Duodenal mucosa (tissue), 2 donors: ENCODE results near the gene SRD5A1.

Experiments
- H3K27ac ChIP-seq: one replicate; pipeline ENCODE4 v1.7.0; 2013; ENCODE audit warnings: low read depth, low read length
- H3K27me3 ChIP-seq, 2 donors: one replicate each; pipeline ENCODE4 v1.7.0; 2013; ENCODE audit warnings: low read length in 2 of 2, control low read depth in 1 of 2; ENCODE audit not compliant: insufficient read depth in 2 of 2, control insufficient read depth in 1 of 2
- H3K36me3 ChIP-seq, 2 donors: one replicate each; pipeline ENCODE4 v1.7.0; 2013; ENCODE audit warnings: low read length in 2 of 2, control low read depth in 1 of 2; ENCODE audit not compliant: insufficient read depth in 2 of 2, control insufficient read depth in 1 of 2
- H3K4me1 ChIP-seq, 2 donors: one replicate each; pipeline ENCODE4 v1.7.0; 2013; ENCODE audit warnings: low read length in 2 of 2, control low read depth in 1 of 2; ENCODE audit not compliant: insufficient read depth in 2 of 2, control insufficient read depth in 1 of 2
- H3K4me3 ChIP-seq, 2 donors: one replicate each; pipeline ENCODE4 v1.7.0; 2013; ENCODE audit warnings: low read length in 2 of 2, low read depth in 1 of 2
- H3K9ac ChIP-seq, 2 donors: one replicate each; pipeline ENCODE4 v1.7.0; 2013; ENCODE audit warnings: low read length in 2 of 2, low read depth in 1 of 2
- H3K9me3 ChIP-seq, 2 donors: one replicate each; pipeline ENCODE4 v1.7.0; 2013; ENCODE audit warnings: low read length in 2 of 2, control low read depth in 1 of 2; ENCODE audit not compliant: control insufficient read depth in 1 of 2

Gene SRD5A1

GRCh38 chr5:6715271-6715670 lies 82.0 kb downstream of the SRD5A1 start:
- Histone ChIP-seq H3K4me1 (peaks cover 44 to 54% of the 10 kb centered on the region in 2 donors), H3K9me3 (no peaks in the 10 kb centered on the region), H3K36me3 (peaks cover 0 to 12% of the 10 kb centered on the region in 2 donors), H3K4me3 (peak overlapping the region; percentile 68), H3K9ac (peak overlapping the region; percentile 21 to 55), H3K27ac (no peak overlapping the region), H3K27me3 (no peaks in the 10 kb centered on the region)

- Histone ChIP-seq H3K27me3 (no peaks in the 10 kb centered on the region), H3K9me3 (no peaks in the 10 kb centered on the region), H3K4me3 (peak overlapping the region; percentile 68), H3K27ac (no peak overlapping the region), H3K4me1 (peaks cover 44 to 57% of the 10 kb centered on the region in 2 donors), H3K9ac (peak overlapping the region; percentile 21 to 55), H3K36me3 (peaks cover 0 to 12% of the 10 kb centered on the region in 2 donors)
These were observed 82.8 kb downstream of the SRD5A1 start for GRCh38 chr5:6715758-6716628.

- H3K27me3 ChIP-seq, result no peaks in the 10 kb centered on the region
- H3K27ac ChIP-seq, result no peak overlapping the region
- peaks cover 46 to 62% of the 10 kb centered on the region in 2 donors for H3K4me1 ChIP-seq
- no peaks in the 10 kb centered on the region for H3K9me3 ChIP-seq
- H3K9ac ChIP-seq, result peak overlapping the region in 1 of 2 donors; percentile 9
- peak overlapping the region; percentile 68 for H3K4me3 ChIP-seq
- H3K36me3 ChIP-seq, result peaks cover 0 to 12% of the 10 kb centered on the region in 2 donors
These were observed 83.4 kb downstream of the SRD5A1 start for GRCh38 chr5:6716629-6717149.

GRCh38 chr5:6717247-6717646 lies 84.0 kb downstream of the SRD5A1 start:
- H3K27me3 ChIP-seq, result no peaks in the 10 kb centered on the region
- no peak overlapping the region for H3K4me3 ChIP-seq
- no peaks in the 10 kb centered on the region for H3K9me3 ChIP-seq
- H3K4me1 ChIP-seq, result peaks cover 48 to 64% of the 10 kb centered on the region in 2 donors
- no peak overlapping the region for H3K9ac ChIP-seq
- H3K36me3 ChIP-seq, result peaks cover 0 to 12% of the 10 kb centered on the region in 2 donors
- no peak overlapping the region for H3K27ac ChIP-seq

- peaks cover 51 to 68% of the 10 kb centered on the region in 2 donors for H3K4me1 ChIP-seq
- no peak overlapping the region for H3K9ac ChIP-seq
- H3K36me3 ChIP-seq, result peaks cover 0 to 12% of the 10 kb centered on the region in 2 donors
- H3K27me3 ChIP-seq, result no peaks in the 10 kb centered on the region
- H3K9me3 ChIP-seq, result no peaks in the 10 kb centered on the region
- no peak overlapping the region for H3K4me3 ChIP-seq
- no peak overlapping the region for H3K27ac ChIP-seq
These were observed 84.4 kb downstream of the SRD5A1 start for GRCh38 chr5:6717687-6718086.

GRCh38 chr5:6718161-6718681 lies 85.0 kb downstream of the SRD5A1 start:
- Histone ChIP-seq H3K36me3 (peaks cover 0 to 12% of the 10 kb centered on the region in 2 donors), H3K9ac (no peak overlapping the region), H3K27ac (no peak overlapping the region), H3K27me3 (no peaks in the 10 kb centered on the region), H3K9me3 (no peaks in the 10 kb centered on the region), H3K4me3 (no peak overlapping the region), H3K4me1 (peaks cover 54 to 73% of the 10 kb centered on the region in 2 donors)

- peaks cover 57 to 77% of the 10 kb centered on the region in 2 donors for H3K4me1 ChIP-seq
- H3K36me3 ChIP-seq, result peaks cover 0 to 12% of the 10 kb centered on the region in 2 donors
- no peak overlapping the region for H3K27ac ChIP-seq
- H3K9me3 ChIP-seq, result no peaks in the 10 kb centered on the region
- no peaks in the 10 kb centered on the region for H3K27me3 ChIP-seq
- H3K4me3 ChIP-seq, result no peak overlapping the region
- H3K9ac ChIP-seq, result no peak overlapping the region
These were observed 85.5 kb downstream of the SRD5A1 start for GRCh38 chr5:6718718-6719117.

GRCh38 chr5:6719417-6719816 lies 86.2 kb downstream of the SRD5A1 start:
- peaks cover 59 to 78% of the 10 kb centered on the region in 2 donors for H3K4me1 ChIP-seq
- H3K9me3 ChIP-seq, result no peaks in the 10 kb centered on the region
- H3K27ac ChIP-seq, result no peak overlapping the region
- H3K36me3 ChIP-seq, result peaks cover 0 to 17% of the 10 kb centered on the region in 2 donors
- no peak overlapping the region for H3K4me3 ChIP-seq
- H3K9ac ChIP-seq, result no peak overlapping the region
- no peaks in the 10 kb centered on the region for H3K27me3 ChIP-seq

GRCh38 chr5:6719896-6720560 lies 86.8 kb downstream of the SRD5A1 start:
- no peak overlapping the region for H3K9ac ChIP-seq
- peaks cover 62 to 74% of the 10 kb centered on the region in 2 donors for H3K4me1 ChIP-seq
- H3K4me3 ChIP-seq, result no peak overlapping the region
- no peak overlapping the region for H3K27ac ChIP-seq
- no peaks in the 10 kb centered on the region for H3K27me3 ChIP-seq
- H3K36me3 ChIP-seq, result peaks cover 0 to 21% of the 10 kb centered on the region in 2 donors
- H3K9me3 ChIP-seq, result no peaks in the 10 kb centered on the region

- no peaks in the 10 kb centered on the region for H3K27me3 ChIP-seq
- H3K9me3 ChIP-seq, result no peaks in the 10 kb centered on the region
- H3K4me3 ChIP-seq, result no peak overlapping the region
- H3K27ac ChIP-seq, result no peak overlapping the region
- peaks cover 0 to 21% of the 10 kb centered on the region in 2 donors for H3K36me3 ChIP-seq
- H3K9ac ChIP-seq, result no peak overlapping the region
- H3K4me1 ChIP-seq, result peaks cover 57 to 69% of the 10 kb centered on the region in 2 donors
These were observed 87.3 kb downstream of the SRD5A1 start for GRCh38 chr5:6720561-6720921.
